Measurements from ENCODE around the gene IQCK.
"Not testable (repeated sequence)": the region's sequence is repeated elsewhere in the genome, so short reads cannot be mapped to it uniquely, and the experiment has no call there.

IQCK gene, protein sequence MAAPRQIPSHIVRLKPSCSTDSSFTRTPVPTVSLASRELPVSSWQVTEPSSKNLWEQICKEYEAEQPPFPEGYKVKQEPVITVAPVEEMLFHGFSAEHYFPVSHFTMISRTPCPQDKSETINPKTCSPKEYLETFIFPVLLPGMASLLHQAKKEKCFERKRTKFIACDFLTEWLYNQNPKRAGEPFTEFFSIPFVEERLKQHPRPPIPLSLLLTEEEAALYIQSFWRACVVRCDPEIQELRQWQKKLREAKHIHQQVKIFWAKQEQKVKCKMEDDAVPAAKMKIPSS

DNA sequence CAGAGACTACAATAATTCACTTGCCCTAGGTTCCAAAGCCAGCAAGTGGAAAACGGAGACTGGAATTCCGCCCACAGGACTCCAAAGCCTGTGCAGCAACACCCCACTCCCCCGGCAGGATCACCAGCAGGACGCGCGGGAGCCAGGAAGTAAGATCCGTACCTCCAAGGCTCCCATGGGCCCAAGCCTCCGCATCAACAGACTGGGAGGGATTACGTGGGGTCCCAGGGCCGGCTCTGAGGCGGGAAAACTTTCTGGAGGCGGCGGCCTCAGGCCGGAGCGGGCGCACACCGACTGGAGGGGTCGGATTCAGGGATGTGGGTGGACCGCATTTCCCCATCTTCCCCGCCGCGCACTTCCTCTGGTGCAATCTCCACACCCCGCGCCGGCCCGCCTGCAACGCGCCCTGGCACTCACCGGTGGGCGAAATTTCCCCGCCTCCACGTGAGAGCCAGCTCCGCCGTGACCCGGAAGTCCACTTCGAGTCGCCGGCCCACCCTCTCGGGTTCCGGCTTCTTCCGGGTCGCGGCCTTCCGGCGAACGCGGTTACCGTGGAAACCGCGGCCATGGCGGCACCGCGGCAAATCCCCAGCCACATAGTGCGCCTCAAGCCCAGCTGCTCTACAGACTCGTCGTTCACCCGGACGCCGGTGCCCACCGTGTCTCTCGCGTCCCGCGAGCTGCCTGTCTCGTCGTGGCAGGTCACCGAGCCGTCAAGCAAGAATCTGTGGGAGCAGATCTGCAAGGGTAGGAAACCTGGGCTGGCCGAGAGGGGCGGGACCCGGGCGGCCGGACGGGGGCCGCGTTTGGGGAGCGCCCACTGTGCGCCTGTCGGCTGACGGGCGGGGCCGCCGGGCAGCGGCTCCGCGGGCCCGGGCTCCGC lies at the start of gene IQCK, which contains the start of gene KNOP1:
TSS of gene IQCK (plus strand) at position 531 of the 883 bp plus-strand sequence. CDS start at position 567, 36 bp downstream.
TSS of gene KNOP1 (minus strand) at position 487 of the 883 bp plus-strand sequence. CDS start 3,192 bp downstream, outside the sequence.
- DNase-seq (ENCODE audit: low read depth in 2 of 2) = peak; percentile 59 to 61

DNA sequence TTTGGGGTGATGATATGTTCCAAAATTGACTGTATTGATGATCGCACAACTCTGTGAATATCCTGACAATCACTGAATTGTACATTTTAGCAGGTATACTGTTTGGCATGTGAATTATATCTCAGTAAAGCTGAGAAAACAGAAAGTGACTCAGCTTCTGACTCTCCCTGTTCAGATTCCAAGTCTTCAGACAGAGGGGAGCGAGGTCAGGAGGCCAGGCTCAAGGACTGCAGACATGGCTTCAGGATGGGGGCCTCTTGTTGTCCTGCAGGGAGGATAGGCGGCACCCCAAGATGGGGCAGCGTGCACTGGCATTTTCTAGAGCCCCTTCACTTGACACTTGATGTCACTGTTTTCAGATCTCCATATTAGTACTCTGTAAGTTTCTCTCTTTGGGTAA lies 45.7 kb upstream of the IQCK start:
- DNase-seq (ENCODE audit: low read depth in 2 of 2) = no peak

DNA sequence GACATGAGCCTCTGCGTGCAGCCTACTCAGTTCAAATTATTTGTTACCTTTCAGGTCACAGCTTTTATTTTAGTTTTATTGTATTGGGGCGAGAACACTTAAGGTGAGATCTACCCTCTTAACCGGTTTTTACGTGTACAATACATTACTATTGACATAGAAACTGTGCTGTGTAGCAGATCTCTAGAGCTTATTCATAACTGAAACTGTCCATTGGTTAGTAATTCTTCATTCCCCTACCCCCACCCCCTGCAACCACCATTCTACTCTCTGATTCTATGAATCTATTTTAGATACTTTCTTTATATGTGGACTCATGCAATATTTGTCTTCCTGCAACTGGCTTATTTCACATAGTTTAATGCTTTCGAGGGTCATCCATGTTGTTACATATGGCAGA lies 43.6 kb upstream of the IQCK start:
- no peak for DNase-seq (ENCODE audit: low read depth in 2 of 2)

DNA sequence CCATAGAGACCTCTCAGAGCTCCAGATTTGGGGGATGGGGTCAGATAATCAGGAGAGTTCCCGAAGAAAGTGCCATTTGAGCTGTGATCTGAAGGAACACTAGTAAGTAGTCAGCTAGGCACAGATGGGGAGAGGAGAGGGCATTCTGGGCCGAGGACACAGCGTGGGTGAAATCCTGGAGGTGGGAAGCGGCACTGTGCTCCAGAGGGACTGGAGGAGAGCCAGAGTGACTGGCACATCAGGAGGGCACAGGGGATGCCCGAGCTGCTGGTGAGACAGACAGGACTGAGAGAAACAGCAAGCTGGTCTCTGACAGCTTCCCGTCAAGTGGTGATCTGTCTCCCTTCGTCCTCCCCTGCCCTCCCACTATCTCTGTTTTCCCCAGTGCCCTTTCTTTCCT lies 40.7 kb upstream of the IQCK start:
- DNase-seq (ENCODE audit: low read depth in 2 of 2) = no peak

DNA sequence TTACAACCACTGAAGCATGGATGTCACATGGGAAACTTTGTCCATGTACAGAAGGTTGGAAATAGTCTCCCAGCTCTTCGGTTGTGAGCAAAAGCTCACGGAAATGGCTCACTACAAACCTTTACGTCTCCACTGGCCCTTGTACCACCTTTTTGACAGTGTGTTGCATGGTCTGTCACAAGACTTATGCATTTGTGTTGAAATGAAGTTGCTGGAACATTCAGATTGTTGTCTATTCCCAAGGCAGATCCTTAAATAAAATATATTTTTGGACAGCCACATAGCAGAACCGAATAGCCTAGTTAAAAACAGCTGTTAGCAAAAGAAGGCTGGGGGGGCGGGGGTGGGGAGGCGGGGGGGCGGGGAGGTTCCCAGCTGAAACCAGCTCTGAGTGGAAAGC lies 39.3 kb upstream of the IQCK start:
- DNase-seq (ENCODE audit: low read depth in 2 of 2) = no peak

DNA sequence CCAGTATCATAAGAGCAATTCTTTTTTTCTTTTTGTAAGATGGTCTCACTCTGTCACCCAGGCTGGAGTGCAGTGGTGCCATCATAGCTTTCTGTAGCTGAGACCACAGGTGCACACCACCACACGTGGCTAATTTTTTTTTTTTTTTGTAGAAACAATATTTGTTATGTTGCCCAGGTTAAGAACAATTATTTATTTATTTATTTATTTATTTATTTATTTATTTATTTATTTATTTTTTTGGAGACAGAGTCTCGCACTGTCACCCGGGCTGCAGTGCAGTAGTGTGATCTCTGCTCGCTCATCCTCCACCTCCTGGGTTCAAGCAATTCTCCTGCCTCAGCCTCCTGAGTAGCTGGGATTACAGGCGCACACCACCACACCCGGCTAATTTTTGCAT lies 38.8 kb upstream of the IQCK start:
- not testable (repeated sequence) for DNase-seq (ENCODE audit: low read depth in 2 of 2)

DNA sequence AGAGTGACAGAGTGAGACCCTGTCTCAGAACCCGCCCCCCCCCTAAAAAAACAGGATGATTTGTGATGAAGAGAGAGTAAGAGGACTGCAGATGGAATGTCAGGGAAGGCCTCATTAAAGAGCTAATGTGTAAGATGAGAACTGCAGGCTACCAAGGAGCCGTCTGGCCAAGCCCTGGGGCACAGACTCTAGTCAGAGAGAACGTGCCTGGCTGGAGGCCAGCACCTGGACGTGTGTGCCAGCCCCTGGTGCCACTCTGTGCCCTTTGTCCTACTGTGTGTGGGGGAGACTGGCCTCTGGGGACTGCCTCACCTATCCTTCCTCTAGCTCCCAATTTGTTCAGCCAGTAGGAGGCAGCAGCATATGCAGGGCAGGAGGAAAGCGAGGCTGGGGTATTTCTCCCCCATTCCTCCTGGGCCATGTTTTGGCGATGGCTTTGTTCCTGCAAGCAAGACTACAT lies 37.2 kb upstream of the IQCK start:
- no peak for DNase-seq (ENCODE audit: low read depth in 2 of 2)

DNA sequence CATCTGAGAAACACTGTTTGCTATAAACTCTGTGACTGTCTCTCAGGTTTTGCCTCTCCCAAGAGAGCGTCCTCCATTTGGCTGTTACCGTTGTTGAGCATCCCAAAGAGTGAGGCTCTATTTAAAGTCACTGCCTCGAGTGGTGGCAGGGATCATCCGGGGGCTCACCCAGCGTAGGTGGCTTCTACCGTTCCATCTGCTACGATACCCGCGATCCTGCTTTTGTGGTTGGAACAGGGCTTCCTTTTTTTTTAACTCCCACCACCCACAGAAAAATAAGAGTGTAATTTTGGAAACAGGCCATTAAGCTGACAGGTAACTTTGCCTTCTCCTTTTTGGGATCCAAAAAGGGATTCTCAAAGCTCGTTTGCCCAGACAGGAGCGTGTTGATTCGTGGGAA lies 36.4 kb upstream of the IQCK start:
- no peak for DNase-seq (ENCODE audit: low read depth in 2 of 2)

DNA sequence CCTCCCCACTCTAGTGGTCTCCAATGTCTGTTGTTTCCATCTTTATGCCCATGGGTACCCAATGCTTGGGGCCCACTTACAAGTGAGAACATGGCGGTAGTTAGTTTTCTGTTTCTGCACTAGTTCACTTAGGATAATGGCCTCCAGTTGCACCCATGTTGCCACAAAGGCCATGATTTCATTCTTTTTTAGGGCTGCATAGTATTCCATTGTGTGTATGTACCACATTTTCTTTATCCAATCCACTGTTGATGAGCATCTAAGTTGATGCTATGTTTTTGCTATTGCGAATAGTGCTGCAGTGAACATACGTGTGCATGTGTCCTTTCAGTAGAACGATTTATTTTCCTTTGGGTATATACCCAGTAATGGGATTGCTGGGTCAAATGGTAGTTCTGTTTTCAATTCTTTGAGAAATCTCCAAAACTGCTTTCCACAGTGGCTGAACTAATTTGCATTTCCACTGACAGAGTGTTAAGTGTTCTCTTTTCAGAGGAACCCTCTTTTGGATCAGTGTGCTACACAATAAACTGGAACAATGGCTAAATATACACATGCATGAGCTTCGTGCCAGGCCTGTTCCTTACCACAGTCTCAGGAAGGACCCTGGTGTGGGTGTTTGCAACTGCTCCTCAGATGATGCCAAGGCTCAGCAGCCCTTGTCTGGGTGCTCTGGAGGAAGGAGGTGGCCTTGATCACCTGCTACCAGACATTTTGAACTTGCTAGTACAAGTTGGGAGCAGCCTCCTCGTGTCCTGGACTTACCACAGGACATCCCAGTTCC lies 34.4 kb upstream of the IQCK start:
- DNase-seq (ENCODE audit: low read depth in 2 of 2) = no peak

DNA sequence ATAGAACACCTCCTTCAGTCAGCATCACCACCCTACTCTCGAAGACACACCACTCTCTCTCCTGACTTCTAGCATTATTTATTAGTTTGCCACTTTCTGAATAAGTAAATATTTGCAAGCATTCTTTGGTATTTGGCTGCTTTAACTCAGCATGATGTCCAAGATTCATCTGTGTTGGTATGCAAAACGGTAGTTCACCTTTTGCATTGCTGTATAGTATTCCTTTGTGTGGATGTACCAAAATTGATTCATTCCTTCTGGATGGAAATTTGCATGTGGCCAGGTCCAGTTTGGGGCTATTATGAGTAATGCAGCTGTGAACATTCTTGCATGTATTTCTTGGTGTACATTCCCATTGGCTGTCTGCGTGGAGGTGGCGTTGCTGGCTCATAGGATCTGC lies 32.9 kb upstream of the IQCK start:
- no peak for DNase-seq (ENCODE audit: low read depth in 2 of 2)

DNA sequence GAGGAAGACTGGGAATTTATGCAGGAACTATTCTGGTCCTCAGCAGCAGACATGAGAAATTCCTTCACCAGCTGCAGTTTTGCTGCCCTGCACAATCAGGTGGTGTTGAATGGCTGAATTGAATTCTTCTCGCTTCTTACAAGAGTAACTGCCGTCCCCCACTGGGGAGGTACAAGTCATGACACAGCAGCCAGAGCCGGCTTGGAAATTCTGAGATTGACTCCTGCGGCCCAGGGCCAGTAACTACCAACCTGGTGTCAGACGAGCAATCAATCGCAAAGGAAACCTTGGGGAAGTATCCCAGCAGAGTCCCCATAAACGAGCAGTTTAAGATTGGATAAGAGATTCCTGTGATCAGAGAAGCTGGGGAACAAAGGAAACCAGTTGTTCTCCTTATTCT lies 30.8 kb upstream of the IQCK start:
- DNase-seq (ENCODE audit: low read depth in 2 of 2) = no peak

DNA sequence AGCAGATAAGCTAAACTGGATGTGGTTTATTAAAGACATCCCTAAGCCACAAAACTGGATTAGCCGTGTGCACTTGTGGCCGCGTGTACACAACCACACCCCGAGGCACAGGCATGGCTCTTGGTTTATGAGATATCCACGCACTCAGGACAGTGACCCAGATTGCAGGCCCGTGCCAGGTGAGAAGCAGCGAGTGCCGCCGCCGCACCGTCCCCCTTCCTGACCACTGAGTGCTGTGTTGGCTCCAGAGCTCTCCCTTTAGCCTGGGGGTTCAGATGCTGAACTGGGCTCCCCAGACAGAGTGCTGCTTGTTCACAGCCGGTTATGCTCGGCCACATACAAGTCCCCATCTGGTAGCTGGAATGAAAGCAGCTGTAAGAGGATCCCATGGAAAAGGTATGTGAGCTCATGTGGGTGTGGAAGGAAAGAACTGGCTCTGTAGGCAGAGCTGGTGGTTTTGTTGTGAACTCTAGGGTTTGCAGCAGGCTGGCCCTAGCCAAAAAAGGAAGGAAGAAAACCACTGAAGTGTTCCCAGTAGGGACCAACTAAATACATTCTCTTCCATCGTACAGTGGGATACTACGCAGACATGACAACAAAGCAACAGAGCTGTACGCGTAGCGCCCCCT lies 29.6 kb upstream of the IQCK start:
- DNase-seq (ENCODE audit: low read depth in 2 of 2) = no peak

DNA sequence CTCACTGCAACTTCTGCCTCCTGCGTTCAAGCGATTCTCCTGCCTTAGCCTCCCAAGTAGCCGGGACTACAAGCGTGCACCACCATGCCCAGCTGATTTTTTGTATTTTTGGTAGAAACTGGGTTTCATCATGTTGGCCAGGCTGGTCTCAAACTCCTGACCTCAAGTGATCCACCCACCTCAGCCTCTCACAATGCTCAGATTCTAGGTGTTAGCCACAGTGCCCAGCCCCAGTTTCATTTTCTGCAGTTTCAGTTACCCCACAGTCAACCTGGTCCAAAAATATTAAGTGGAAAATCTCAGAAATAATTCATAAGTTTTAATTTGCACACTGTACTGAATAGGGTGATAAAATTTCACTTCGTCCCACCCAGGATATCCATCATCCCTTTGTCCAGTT lies 28.7 kb upstream of the IQCK start:
- DNase-seq (ENCODE audit: low read depth in 2 of 2) = no peak

DNA sequence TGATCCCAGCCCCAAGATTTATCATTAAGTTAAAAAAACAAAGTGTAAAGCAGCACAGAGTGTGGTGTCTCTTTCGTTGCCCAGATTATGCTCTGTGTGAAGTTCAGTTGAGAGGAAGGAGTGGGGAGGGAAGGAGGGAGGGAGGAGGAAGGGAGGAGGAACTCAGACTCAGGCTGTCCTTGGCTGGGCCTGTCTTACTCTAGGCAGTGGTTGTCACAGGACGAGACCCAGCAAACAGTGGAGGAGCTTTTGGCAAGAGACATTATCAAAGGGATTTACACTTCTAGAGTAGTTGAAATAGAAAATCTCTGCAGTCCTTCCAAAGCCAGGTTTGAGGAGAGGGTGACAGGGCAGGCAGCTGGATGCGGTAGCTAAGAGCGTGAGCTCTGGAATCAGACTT lies 27.9 kb upstream of the IQCK start:
- no peak for DNase-seq (ENCODE audit: low read depth in 2 of 2)

DNA sequence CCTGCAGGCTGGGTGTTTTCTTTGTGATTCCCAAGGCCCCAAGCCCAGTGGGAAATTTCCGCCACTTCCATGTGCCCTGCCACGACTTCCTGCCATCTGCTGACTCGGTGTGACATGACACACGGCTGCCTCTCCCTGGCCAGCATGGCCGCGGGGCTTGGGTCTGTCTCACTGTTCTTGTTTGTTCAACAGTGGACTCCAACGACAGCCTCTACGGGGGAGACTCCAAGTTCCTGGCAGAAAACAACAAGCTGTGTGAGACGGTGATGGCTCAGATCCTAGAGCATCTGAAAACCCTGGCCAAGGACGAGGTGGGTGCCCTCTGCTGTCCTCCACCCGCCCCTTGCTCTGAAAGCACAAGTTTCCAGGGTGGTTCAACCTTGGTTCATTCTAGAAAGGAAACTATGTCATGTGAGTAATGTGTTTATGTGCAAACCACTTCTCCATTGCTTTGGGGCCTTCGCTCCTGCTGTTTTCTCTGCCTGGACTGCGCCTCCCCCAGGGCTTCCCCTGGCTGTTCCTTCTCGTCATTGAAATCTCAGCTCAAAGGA lies 26.8 kb upstream of the IQCK start:
- DNase-seq (ENCODE audit: low read depth in 2 of 2) = no peak

DNA sequence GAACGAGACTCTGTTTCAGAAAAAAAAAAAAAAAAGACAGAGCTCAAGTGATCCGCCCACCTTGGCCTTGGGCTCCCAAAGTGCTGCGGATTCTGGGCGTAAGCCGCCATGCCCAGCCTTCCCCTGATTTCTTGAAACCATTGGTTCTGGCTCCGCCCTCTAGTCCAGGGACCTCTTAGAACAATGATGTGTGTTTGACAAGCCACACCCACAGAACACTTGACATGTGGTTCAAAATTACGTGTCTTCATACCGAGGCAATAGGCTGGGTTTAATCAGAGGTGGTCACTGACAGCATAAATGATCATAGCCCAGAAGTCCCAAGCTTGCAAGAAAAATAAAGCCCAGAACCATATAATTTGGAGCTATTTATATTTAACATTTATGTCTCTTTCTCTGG lies 23.1 kb upstream of the IQCK start:
- no peak for DNase-seq (ENCODE audit: low read depth in 2 of 2)

DNA sequence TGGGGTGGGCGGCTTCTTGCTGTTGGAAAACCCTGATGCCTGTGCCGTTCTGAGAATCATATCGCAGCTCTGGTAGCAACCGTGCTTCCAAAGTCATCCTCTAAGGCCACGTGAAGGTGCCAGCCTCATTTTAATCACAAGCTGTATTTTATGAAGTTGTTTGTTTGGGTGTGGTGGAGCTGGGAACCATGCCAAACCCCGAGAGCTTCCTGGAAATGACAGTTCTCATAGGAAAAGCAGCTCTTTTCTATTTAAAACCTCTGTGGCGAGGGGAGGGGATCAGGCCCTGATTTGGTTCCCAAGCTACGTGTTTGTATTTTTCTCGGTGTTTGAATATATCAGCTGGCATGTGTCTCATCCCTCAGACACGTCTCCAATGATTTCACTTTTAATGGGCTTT lies 21.7 kb upstream of the IQCK start:
- peak; percentile 72 to 81 for DNase-seq (ENCODE audit: low read depth in 2 of 2)

DNA sequence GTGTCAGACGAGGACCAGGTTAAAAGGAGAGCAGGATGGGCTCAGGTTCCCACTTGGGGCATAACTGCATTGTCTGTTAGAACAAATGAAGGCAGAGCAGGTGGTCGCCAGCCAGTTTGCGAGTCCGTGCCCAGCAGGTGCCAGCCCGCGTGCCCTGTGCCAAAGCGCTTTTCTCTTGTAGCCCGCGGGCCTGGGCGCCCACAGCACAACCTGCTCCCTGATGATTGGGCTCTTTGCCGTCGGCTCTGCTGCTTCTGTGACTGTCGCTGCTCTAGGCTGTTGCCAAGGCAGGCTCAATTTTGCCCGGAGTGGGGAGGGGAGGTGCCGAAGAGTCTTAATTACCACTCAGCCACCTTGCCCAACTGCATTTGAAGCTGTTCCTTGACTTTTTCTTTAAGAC lies 21.1 kb upstream of the IQCK start:
- DNase-seq (ENCODE audit: low read depth in 2 of 2) = no peak

DNA sequence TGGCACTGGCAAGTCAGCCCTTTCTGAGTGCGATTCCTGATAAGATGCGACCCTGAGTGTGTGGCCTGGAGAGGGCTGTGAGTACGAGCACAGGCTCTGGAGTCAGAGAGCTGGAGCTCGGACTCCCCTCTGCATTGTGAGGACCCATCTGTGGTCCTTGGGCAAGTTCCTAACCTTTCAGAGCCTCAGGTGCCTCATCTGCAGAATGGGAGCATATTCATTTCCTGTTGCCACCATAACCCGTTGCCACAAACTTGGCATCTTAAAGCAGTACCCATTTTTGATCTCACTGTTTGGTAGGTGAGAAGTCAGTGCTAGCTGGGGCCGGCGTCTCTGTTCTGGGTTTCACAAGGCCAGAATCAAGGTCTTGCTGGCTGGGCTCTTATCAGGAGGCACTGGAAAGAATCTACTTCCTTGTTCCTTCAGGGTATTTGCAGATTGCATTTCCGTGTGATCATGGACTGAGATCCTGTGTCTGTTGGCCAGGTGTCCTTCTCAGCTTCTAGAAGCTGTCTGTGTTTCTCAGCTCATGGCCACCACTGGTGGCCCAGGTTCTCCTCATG lies 20.2 kb upstream of the IQCK start:
- DNase-seq (ENCODE audit: low read depth in 2 of 2) = no peak

DNA sequence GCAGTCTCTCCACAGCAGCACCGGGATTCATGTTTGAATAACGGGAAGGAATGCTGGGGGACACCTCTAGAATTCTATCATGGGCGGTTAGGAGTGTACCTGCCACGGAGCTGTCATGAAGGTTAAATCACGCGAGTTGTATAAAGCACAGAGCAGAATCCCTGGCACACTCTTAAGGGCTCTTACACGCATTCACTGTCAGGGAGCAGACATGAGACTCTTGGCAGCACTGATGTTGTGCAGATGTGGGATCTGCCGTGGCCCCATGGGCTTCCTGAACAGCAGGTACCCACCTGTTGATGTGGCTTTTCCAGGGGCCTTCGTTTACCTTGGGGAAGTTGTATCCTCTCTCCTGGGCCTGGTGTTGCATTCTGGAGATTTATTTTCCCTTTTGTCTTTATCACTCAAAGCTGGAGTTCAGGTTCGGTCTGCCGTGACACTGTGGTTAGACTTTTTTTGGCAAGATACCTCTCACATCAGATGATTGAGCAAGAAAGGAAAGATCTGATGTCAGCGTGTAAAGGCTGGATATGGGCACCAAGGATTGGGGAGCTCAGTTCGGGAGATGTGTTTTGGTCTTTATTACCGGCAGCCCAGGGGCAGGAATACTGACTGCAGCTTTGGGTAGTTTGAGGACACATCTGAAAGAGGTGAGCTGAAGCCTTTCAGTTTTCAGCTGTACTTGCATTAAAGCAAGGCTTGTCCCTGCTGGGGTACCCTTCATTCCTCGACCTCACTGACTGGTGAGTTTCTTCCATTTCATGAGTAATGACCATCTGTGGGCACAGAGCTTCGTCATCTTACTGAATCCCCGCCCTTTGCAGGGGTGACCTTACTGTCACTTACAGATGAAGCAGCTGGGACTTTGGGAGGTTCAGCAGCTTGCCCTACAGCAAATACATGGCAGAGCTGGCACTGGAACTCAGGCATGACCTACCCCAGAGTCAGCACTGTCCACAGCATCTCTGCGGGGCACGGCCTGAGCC lies 19.3 kb upstream of the IQCK start:
- DNase-seq (ENCODE audit: low read depth in 2 of 2) = peak; percentile 27 to 32
